ENCODE results near the gene MCM3.

The MCM3 gene

GRCh38 chr6:52245425-52245824, 39.1 kb downstream of the MCM3 start:
- FAIRE-seq, result no peak

GRCh38 chr6:52244400-52244799, 40.1 kb downstream of the MCM3 start, which contains the start of gene IL17F:
IL17F (minus strand) TSS chr6:52244500; CDS start chr6:52244429, 71 bp downstream.
- FAIRE-seq, result no peak

GRCh38 chr6:52243282-52243893, 41.2 kb downstream of the MCM3 start:
- no peak for FAIRE-seq

GRCh38 chr6:52241819-52242218, 42.7 kb downstream of the MCM3 start:
- no peak for FAIRE-seq

GRCh38 chr6:52233975-52234823, 50.3 kb downstream of the MCM3 start:
- no peak for FAIRE-seq

- FAIRE-seq, result no peak
Observed at GRCh38 chr6:52233005-52233404, 51.5 kb downstream of the MCM3 start.

- FAIRE-seq, result no peak
Observed at GRCh38 chr6:52231406-52232127, 53.0 kb downstream of the MCM3 start.

- FAIRE-seq, result no peak
Observed at GRCh38 chr6:52230685-52231084, 53.9 kb downstream of the MCM3 start.

GRCh38 chr6:52227495-52227894, 57.0 kb downstream of the MCM3 start:
- no peak for FAIRE-seq

GRCh38 chr6:52221302-52221701, 63.2 kb downstream of the MCM3 start:
- no peak for FAIRE-seq

- no peak for FAIRE-seq
Observed at GRCh38 chr6:52217761-52218160, 66.8 kb downstream of the MCM3 start.

- no peak for FAIRE-seq
Observed at GRCh38 chr6:52216932-52217575, 67.5 kb downstream of the MCM3 start.

- FAIRE-seq, result no peak
Observed at GRCh38 chr6:52215787-52216186, 68.8 kb downstream of the MCM3 start.

Measured in colon (tissue), 2 donors.